PC-9 (cell line): ENCODE data around the gene FHL1. TPM values are rescaled to one million over a fixed set of nuclear protein-coding genes. Genes with fewer than 3 reads are reported as not detected.
A peak's percentile ranks its signal among the peaks of the same experiment; 100 is the strongest.

Experiments
- BruUV-seq: library from RNA; stranded (reverse); fragments of 400-500 nt; replicated peaks from 2 replicates; lab custom pipeline; 2021; lab: Mats Ljungman, UMichigan
- CTCF ChIA-PET: fragments of 300-600 bp; sonication (Branson Sonifier 250); formaldehyde crosslinking; loops from one replicate; lab custom pipeline; 2022; ENCODE audit warnings: antibody characterized with exemption; lab: Charles Lee
- POLR2A ChIA-PET: fragments of 300-600 bp; sonication (Branson Sonifier 250); formaldehyde crosslinking; loops from one replicate; lab custom pipeline; 2022; ENCODE audit warnings: antibody characterized with exemption; ENCODE audit not compliant: unreplicated experiment; lab: Charles Lee
- DNase-seq, 2 experiments: peaks; one replicate each; pipeline versions ENCODE4 v3.0.0 to v3.0.0-alpha.2; 2015 to 2022; ENCODE audit warnings: mixed read lengths in 1 of 2
- H2AFZ ChIP-seq: fragments of 200-600 bp; sonication (generic); 2 replicates; pipeline ENCODE4 v1.8.1; 2017; ENCODE audit warnings: antibody characterized with exemption
- H3F3A ChIP-seq: fragments of 200-600 bp; sonication (generic); 2 replicates; pipeline ENCODE4 v1.8.1; 2017; ENCODE audit warnings: antibody characterized with exemption, mild to moderate bottlenecking, low read depth; ENCODE audit not compliant: insufficient read depth
- H3K27ac ChIP-seq: fragments of 200-600 bp; sonication (generic); 2 replicates; pipeline ENCODE4 v1.6.1; 2016; ENCODE audit warnings: mixed run types
- H3K27me3 ChIP-seq: fragments of 200-600 bp; sonication (generic); 2 replicates; pipeline ENCODE4 v1.6.1; 2016; ENCODE audit warnings: low read depth, mixed run types; ENCODE audit not compliant: insufficient read depth
- H3K36me3 ChIP-seq: fragments of 200-600 bp; sonication (generic); 2 replicates; pipeline ENCODE4 v1.6.1; 2016; ENCODE audit warnings: low read depth, mixed run types
- H3K4me1 ChIP-seq: fragments of 200-600 bp; sonication (generic); replicated peaks from 2 replicates; pipeline ENCODE4 v1.6.1; 2016; ENCODE audit warnings: mixed run types; ENCODE audit not compliant: insufficient read depth
- H3K4me2 ChIP-seq: fragments of 200-600 bp; sonication (generic); 2 replicates; pipeline ENCODE4 v1.6.1; 2017; ENCODE audit warnings: mixed run types
- H3K4me3 ChIP-seq: fragments of 200-600 bp; sonication (generic); 2 replicates; pipeline ENCODE4 v1.6.1; 2016; ENCODE audit warnings: mixed run types
- H3K79me2 ChIP-seq: fragments of 200-600 bp; sonication (generic); 2 replicates; pipeline ENCODE4 v1.6.1; 2017; ENCODE audit warnings: low read depth, mixed run types
- H3K9me2 ChIP-seq: fragments of 200-600 bp; sonication (generic); 2 replicates; pipeline ENCODE4 v1.8.1; 2017; ENCODE audit warnings: mild to moderate bottlenecking; ENCODE audit not compliant: insufficient read depth
- H3K9me3 ChIP-seq: fragments of 200-600 bp; sonication (generic); 2 replicates; pipeline ENCODE4 v1.8.1; 2016; ENCODE audit warnings: low read depth; ENCODE audit not compliant: insufficient read depth
- H4K20me1 ChIP-seq: fragments of 200-600 bp; sonication (generic); 2 replicates; pipeline ENCODE4 v1.8.1; 2017; ENCODE audit not compliant: insufficient read depth
- EZH2 ChIP-seq: fragments of 200-600 bp; sonication (generic); IDR thresholded peaks from 2 replicates; pipeline ENCODE4 v1.8.0; 2017; ENCODE audit warnings: antibody characterized with exemption, low read depth
- intact Hi-C: fragments of 100-400 bp; cut with micrococcal nuclease; formaldehyde crosslinking; loops from one replicate; pipeline ENCODE4 v1.10.0; 2022; ENCODE audit not compliant: unreplicated experiment
- total RNA-seq: library from RNA; stranded (reverse); gene quantifications from 2 replicates; pipeline ENCODE4 v1.2.3, GENCODE V29; 2021
- TF ChIP-seq, protein P1 (sequence below): fragments of 200-600 bp; sonication (generic); conservative IDR thresholded peaks from 2 replicates; pipeline ENCODE4 v1.6.1; 2017; ENCODE audit warnings: mixed run types, antibody characterized with exemption, mild to moderate bottlenecking, moderate library complexity

FHL1 gene
- total RNA-seq, 1 experiment from 2014 or later, result 0.65 TPM

DNA sequence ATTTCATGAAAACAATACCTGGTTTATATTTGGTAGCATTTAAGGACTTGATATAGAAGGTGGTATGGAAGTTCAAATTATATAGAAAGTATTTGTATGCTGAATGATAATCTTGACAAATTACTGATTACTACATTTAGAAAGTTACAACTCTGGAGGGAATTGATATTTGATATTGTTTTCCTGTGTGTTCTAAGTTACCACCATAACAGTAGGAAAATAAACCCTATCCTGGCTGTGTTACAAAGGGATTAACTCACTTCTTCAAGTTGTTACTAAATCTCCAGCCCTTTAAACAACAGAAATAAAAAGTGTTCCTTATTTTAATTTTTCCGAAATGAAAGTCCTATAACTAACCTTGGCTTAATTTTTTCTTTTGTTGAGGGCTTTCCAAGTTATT lies 36.6 kb downstream of the FHL1 start:
- no peaks in the 10 kb centered on the region for H3K36me3 ChIP-seq
- no peaks in the 10 kb centered on the region for H3K9me3 ChIP-seq
- intact Hi-C loops, result no loop called here
- no peak overlapping the region for H2AFZ ChIP-seq
- no peak overlapping the region for H3K4me3 ChIP-seq
- H4K20me1 ChIP-seq, result no peaks in the 10 kb centered on the region
- ChIA-PET POLR2A (no interaction called here), CTCF (no interaction called here)
- TF ChIP-seq EZH2, result no peak
- TF ChIP-seq, protein P1, sequence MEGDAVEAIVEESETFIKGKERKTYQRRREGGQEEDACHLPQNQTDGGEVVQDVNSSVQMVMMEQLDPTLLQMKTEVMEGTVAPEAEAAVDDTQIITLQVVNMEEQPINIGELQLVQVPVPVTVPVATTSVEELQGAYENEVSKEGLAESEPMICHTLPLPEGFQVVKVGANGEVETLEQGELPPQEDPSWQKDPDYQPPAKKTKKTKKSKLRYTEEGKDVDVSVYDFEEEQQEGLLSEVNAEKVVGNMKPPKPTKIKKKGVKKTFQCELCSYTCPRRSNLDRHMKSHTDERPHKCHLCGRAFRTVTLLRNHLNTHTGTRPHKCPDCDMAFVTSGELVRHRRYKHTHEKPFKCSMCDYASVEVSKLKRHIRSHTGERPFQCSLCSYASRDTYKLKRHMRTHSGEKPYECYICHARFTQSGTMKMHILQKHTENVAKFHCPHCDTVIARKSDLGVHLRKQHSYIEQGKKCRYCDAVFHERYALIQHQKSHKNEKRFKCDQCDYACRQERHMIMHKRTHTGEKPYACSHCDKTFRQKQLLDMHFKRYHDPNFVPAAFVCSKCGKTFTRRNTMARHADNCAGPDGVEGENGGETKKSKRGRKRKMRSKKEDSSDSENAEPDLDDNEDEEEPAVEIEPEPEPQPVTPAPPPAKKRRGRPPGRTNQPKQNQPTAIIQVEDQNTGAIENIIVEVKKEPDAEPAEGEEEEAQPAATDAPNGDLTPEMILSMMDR, result no peak
- no peaks in the 10 kb centered on the region for H3K27me3 ChIP-seq
- no peak overlapping the region for H3K27ac ChIP-seq
- H3K4me1 ChIP-seq, result peaks cover 20% of the 10 kb centered on the region
- no peak overlapping the region for H3K4me2 ChIP-seq
- no peak for DNase-seq
- H3K79me2 ChIP-seq, result no peaks in the 10 kb centered on the region
- no peaks in the 10 kb centered on the region for H3K9me2 ChIP-seq
- BruUV-seq, result no TSS peak
- peaks cover 7% of the 10 kb centered on the region; the same call in 1 of the 2 replicates for H3F3A ChIP-seq

DNA sequence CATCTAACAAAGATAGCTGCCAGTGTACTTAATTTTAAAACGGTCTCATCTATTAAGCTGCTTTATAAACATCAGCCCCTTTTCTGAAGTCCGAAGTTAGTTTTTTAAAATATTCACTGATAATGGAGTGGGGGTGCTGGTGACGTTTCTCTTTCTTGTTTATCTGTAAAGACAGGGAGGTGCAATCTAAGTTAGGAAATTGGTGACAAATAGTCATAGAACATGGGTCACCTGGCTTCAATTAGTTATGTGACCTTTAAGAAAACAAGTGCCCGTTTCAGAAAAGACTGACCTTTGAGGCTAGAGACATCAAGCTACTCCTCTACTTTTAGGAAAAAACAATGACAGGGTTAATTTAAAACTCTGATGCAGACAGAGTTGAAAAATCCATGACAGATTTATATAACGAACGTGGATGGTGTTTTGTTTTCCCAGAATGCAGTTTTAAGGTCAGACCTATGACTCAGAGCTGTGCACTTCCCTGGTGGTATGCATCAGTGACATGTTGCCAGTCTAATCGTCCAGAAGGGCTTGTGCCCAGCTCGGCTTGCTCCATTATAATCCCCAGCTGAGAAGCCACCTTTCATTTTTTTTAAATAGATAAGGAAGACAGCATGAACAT lies 38.2 kb downstream of the FHL1 start:
- Histone ChIP-seq H4K20me1 (no peaks in the 10 kb centered on the region), H2AFZ (peak overlapping the region; percentile 15; the same call in 1 of the 2 replicates), H3K9me3 (no peaks in the 10 kb centered on the region), H3K4me2 (peak overlapping the region; percentile 57), H3K27ac (peak overlapping the region; percentile 4; the same call in 1 of the 2 replicates), H3K4me1 (peaks cover 20% of the 10 kb centered on the region), H3F3A (peaks cover 7% of the 10 kb centered on the region; the same call in 1 of the 2 replicates), H3K9me2 (no peaks in the 10 kb centered on the region), H3K27me3 (no peaks in the 10 kb centered on the region), H3K79me2 (no peaks in the 10 kb centered on the region), H3K4me3 (peak overlapping the region; percentile 19; the same call in 1 of the 2 replicates), H3K36me3 (no peaks in the 10 kb centered on the region)
- ChIA-PET POLR2A (interaction anchor here (0.7 to 1.0 kb wide), 3 partner anchors 19 to 35 kb away, joined by 3 to 5 read pairs (median 3); no protein-coding TSS in a partner anchor), CTCF (interaction anchor here (0.6 kb wide), 1 partner anchor 199 kb away, joined by 11 read pairs; no protein-coding TSS in a partner anchor)
- TF ChIP-seq EZH2, result no peak
- TF ChIP-seq, protein P1, result no peak
- intact Hi-C loops, result no loop called here
- BruUV-seq, result no TSS peak
- DNase-seq, result peak; percentile 25 to 78

- Histone ChIP-seq H4K20me1 (no peaks in the 10 kb centered on the region), H3K36me3 (no peaks in the 10 kb centered on the region), H3K79me2 (no peaks in the 10 kb centered on the region), H2AFZ (no peak overlapping the region), H3K27ac (no peak overlapping the region), H3K9me2 (no peaks in the 10 kb centered on the region), H3K27me3 (no peaks in the 10 kb centered on the region), H3F3A (peaks cover 7% of the 10 kb centered on the region; the same call in 1 of the 2 replicates), H3K4me3 (peak overlapping the region; percentile 19; the same call in 1 of the 2 replicates), H3K4me1 (peaks cover 20% of the 10 kb centered on the region), H3K4me2 (peak overlapping the region; percentile 57), H3K9me3 (no peaks in the 10 kb centered on the region)
- CTCF ChIA-PET, result interaction anchor here (0.6 kb wide), 1 partner anchor 200 kb away, joined by 11 read pairs; no protein-coding TSS in a partner anchor
- TF ChIP-seq, protein P1, result no peak
- no peak for TF ChIP-seq EZH2
- intact Hi-C loops, result no loop called here
- POLR2A ChIA-PET, result interaction anchor here (0.7 to 1.0 kb wide), 3 partner anchors 19 to 35 kb away, joined by 3 to 5 read pairs (median 3); no protein-coding TSS in a partner anchor
- no peak for DNase-seq
- no TSS peak for BruUV-seq
Observed at GRCh38 chrX:136186023-136186413, 38.7 kb downstream of the FHL1 start.
